NCI-H1048 (cell line): Measurements from ENCODE around the gene LARGE1.

Experiments used
- DNase-seq: peaks from one replicate; lab custom pipeline; 2025; lab: John Stamatoyannopoulos, UW

LARGE1 gene

GRCh38 chr22:33720166-33720878 lies 200.0 kb downstream of the LARGE1 start:
- no peak for DNase-seq

GRCh38 chr22:33717694-33718396 lies 202.4 kb downstream of the LARGE1 start:
- no peak for DNase-seq

- DNase-seq, result no peak
Measured at GRCh38 chr22:33715237-33715985, 204.9 kb downstream of the LARGE1 start.

- no peak for DNase-seq
Measured at GRCh38 chr22:33710326-33710725, 209.9 kb downstream of the LARGE1 start.

- DNase-seq, result no peak
Measured at GRCh38 chr22:33707581-33707980, 212.7 kb downstream of the LARGE1 start.

GRCh38 chr22:33706100-33706499 lies 214.2 kb downstream of the LARGE1 start:
- no peak for DNase-seq

GRCh38 chr22:33699176-33699575 lies 221.1 kb downstream of the LARGE1 start:
- no peak for DNase-seq

- no peak for DNase-seq
Measured at GRCh38 chr22:33697640-33698039, 222.6 kb downstream of the LARGE1 start.

GRCh38 chr22:33691057-33691630 lies 229.1 kb downstream of the LARGE1 start:
- no peak for DNase-seq

- no peak for DNase-seq
Measured at GRCh38 chr22:33688903-33689302, 231.4 kb downstream of the LARGE1 start.

GRCh38 chr22:33687464-33687863 lies 232.8 kb downstream of the LARGE1 start:
- DNase-seq, result no peak

- no peak for DNase-seq
Measured at GRCh38 chr22:33684087-33684486, 236.2 kb downstream of the LARGE1 start.

- no peak for DNase-seq
Measured at GRCh38 chr22:33682927-33683326, 237.3 kb downstream of the LARGE1 start.

- DNase-seq, result no peak
Measured at GRCh38 chr22:33680632-33681031, 239.6 kb downstream of the LARGE1 start.

GRCh38 chr22:33678523-33678922 lies 241.8 kb downstream of the LARGE1 start:
- no peak for DNase-seq

GRCh38 chr22:33677536-33677935 lies 242.7 kb downstream of the LARGE1 start:
- DNase-seq, result no peak

- DNase-seq, result no peak
Measured at GRCh38 chr22:33674357-33674756, 245.9 kb downstream of the LARGE1 start.

- no peak for DNase-seq
Measured at GRCh38 chr22:33669746-33670145, 250.5 kb downstream of the LARGE1 start.

- DNase-seq, result no peak
Measured at GRCh38 chr22:33666961-33667619, 253.2 kb downstream of the LARGE1 start.

GRCh38 chr22:33666279-33666960 lies 253.9 kb downstream of the LARGE1 start:
- peak; percentile 22 for DNase-seq

- no peak for DNase-seq
Measured at GRCh38 chr22:33659448-33659847, 260.8 kb downstream of the LARGE1 start.
